GM12878 (cell line): ENCODE results near the gene RAD51B.

Source experiments
- BHLHE40 ChIP-seq, 2 experiments: fragments of 450-650 bp in 1 of 2; IDR thresholded peaks; 2 replicates each; pipeline ENCODE4 v1.6.1; 2011 to 2017; ENCODE audit warnings: low read depth in 2 of 2, borderline replicate concordance in 1 of 2, improper control_type of control experiment in 1 of 2, low read length in 1 of 2, mild to moderate bottlenecking in 1 of 2
- CEBPB ChIP-seq, 2 experiments: fragments of 150-350 bp in 1 of 2; IDR thresholded peaks; 2 replicates each; pipeline ENCODE4 v1.6.1; 2012 to 2014; ENCODE audit warnings: low read depth in 2 of 2, low read length in 2 of 2, borderline replicate concordance in 1 of 2, inconsistent platforms in 1 of 2
- EZH2 ChIP-seq: IDR thresholded peaks from 2 replicates; pipeline ENCODE4 v1.6.1; 2012; ENCODE audit warnings: low read depth, mild to moderate bottlenecking, control low read depth, inconsistent platforms, low read length, borderline replicate concordance; ENCODE audit not compliant: control insufficient read depth
- FOS ChIP-seq: IDR thresholded peaks from 3 replicates; pipeline ENCODE4 v1.6.1; 2011; ENCODE audit warnings: borderline replicate concordance; ENCODE audit not compliant: insufficient read length; ENCODE audit errors: extremely low read depth
- HDGF ChIP-seq: fragments of 450-650 bp; IDR thresholded peaks from 2 replicates; pipeline ENCODE4 v1.6.1; 2016; ENCODE audit warnings: antibody characterized with exemption
- JUNB ChIP-seq: IDR thresholded peaks from 2 replicates; pipeline ENCODE4 v1.6.1; 2016; ENCODE audit warnings: antibody characterized with exemption, mild to moderate bottlenecking
- NBN ChIP-seq: fragments of 450-650 bp; IDR thresholded peaks from 2 replicates; pipeline ENCODE4 v1.6.1; 2016
- NR2C2 ChIP-seq: IDR thresholded peaks from 2 replicates; pipeline ENCODE4 v1.6.1; 2011; ENCODE audit warnings: borderline replicate concordance, low read depth; ENCODE audit not compliant: control insufficient read depth, insufficient read length
- ZSCAN29 ChIP-seq: fragments of 450-650 bp; IDR thresholded peaks from 2 replicates; pipeline ENCODE4 v1.6.1; 2017; ENCODE audit warnings: mild to moderate bottlenecking, moderate library complexity
- TF ChIP-seq, protein P1 (sequence below): IDR thresholded peaks from 2 replicates; pipeline ENCODE4 v1.6.1; 2012; ENCODE audit warnings: improper control_type of control experiment, low read depth, low read length; ENCODE audit not compliant: insufficient replicate concordance
- TF ChIP-seq, protein P2 (sequence below), 3 experiments: IDR thresholded peaks in 2 of 3; conservative IDR thresholded peaks in 1 of 3; 2 replicates each; pipeline ENCODE4 v1.5.1; 2011; ENCODE audit warnings: low read depth in 3 of 3, low read length in 3 of 3, mild to moderate bottlenecking in 3 of 3, control low read depth in 2 of 3, moderate library complexity in 2 of 3, inconsistent platforms in 1 of 3, mixed read lengths in 1 of 3; ENCODE audit not compliant: control insufficient read depth in 2 of 3, insufficient read depth in 1 of 3; ENCODE audit errors: extremely low read depth in 1 of 3
- TF ChIP-seq, protein P3 (sequence below): IDR thresholded peaks from 2 replicates; pipeline ENCODE4 v1.6.1; 2012; ENCODE audit warnings: low read depth, low read length, improper control_type of control experiment

DNA sequence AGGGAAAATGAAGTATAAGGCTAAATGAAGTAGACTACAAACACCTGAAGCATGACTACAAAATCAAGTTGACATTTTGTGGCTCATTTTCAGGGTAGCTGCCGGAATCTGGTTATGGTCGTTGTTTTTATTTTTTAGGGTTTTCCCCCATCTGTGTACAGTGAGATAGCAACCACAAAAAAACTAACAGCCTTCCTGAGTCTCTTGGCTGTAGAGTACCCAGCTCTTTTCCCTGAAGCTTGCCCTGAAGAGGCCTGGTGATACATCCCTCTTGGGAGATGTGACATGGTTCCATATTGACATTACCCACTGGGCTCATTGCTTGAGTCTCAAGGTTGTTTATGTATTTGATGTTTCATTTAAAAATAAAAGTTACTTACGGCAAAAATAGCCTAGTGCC lies 549.3 kb downstream of the RAD51B start:
- TF ChIP-seq, protein P1, sequence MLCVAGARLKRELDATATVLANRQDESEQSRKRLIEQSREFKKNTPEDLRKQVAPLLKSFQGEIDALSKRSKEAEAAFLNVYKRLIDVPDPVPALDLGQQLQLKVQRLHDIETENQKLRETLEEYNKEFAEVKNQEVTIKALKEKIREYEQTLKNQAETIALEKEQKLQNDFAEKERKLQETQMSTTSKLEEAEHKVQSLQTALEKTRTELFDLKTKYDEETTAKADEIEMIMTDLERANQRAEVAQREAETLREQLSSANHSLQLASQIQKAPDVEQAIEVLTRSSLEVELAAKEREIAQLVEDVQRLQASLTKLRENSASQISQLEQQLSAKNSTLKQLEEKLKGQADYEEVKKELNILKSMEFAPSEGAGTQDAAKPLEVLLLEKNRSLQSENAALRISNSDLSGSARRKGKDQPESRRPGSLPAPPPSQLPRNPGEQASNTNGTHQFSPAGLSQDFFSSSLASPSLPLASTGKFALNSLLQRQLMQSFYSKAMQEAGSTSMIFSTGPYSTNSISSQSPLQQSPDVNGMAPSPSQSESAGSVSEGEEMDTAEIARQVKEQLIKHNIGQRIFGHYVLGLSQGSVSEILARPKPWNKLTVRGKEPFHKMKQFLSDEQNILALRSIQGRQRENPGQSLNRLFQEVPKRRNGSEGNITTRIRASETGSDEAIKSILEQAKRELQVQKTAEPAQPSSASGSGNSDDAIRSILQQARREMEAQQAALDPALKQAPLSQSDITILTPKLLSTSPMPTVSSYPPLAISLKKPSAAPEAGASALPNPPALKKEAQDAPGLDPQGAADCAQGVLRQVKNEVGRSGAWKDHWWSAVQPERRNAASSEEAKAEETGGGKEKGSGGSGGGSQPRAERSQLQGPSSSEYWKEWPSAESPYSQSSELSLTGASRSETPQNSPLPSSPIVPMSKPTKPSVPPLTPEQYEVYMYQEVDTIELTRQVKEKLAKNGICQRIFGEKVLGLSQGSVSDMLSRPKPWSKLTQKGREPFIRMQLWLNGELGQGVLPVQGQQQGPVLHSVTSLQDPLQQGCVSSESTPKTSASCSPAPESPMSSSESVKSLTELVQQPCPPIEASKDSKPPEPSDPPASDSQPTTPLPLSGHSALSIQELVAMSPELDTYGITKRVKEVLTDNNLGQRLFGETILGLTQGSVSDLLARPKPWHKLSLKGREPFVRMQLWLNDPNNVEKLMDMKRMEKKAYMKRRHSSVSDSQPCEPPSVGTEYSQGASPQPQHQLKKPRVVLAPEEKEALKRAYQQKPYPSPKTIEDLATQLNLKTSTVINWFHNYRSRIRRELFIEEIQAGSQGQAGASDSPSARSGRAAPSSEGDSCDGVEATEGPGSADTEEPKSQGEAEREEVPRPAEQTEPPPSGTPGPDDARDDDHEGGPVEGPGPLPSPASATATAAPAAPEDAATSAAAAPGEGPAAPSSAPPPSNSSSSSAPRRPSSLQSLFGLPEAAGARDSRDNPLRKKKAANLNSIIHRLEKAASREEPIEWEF, result no peak
- TF ChIP-seq ZSCAN29 (no peak), NBN (no peak), EZH2 (no peak), CEBPB (IDR thresholded peaks at IDR 0.05; ENCODE audit: borderline replicate concordance in 1 of 2, low read depth in 2 of 2, low read length in 2 of 2) (no peak), NR2C2 (no peak), FOS (no peak), BHLHE40 (IDR thresholded peaks at IDR 0.05; ENCODE audit: borderline replicate concordance in 1 of 2, low read depth in 2 of 2, low read length in 1 of 2) (no peak), HDGF (no peak), JUNB (no peak)
- TF ChIP-seq, protein P2, sequence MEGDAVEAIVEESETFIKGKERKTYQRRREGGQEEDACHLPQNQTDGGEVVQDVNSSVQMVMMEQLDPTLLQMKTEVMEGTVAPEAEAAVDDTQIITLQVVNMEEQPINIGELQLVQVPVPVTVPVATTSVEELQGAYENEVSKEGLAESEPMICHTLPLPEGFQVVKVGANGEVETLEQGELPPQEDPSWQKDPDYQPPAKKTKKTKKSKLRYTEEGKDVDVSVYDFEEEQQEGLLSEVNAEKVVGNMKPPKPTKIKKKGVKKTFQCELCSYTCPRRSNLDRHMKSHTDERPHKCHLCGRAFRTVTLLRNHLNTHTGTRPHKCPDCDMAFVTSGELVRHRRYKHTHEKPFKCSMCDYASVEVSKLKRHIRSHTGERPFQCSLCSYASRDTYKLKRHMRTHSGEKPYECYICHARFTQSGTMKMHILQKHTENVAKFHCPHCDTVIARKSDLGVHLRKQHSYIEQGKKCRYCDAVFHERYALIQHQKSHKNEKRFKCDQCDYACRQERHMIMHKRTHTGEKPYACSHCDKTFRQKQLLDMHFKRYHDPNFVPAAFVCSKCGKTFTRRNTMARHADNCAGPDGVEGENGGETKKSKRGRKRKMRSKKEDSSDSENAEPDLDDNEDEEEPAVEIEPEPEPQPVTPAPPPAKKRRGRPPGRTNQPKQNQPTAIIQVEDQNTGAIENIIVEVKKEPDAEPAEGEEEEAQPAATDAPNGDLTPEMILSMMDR (IDR thresholded peaks at IDR 0.05 in 2 of 3, conservative IDR thresholded peaks at IDR 0.05 in 1 of 3; ENCODE audit: control insufficient read depth in 2 of 3, extremely low read depth in 1 of 3, insufficient read depth in 1 of 3, low read depth in 3 of 3, low read length in 3 of 3), result no peak
- TF ChIP-seq, protein P3, sequence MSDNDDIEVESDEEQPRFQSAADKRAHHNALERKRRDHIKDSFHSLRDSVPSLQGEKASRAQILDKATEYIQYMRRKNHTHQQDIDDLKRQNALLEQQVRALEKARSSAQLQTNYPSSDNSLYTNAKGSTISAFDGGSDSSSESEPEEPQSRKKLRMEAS, result no peak; the same call in 1 of the 2 replicates
